T-helper 2 cell treated with Interferon-gamma antibody and Interleukin-4, amounts not matched to agents 100 ng/mL and 5 ng/mL, for 36 hours (primary cell): ENCODE measurements around the gene LPA. TPM values are rescaled to one million over a fixed set of nuclear protein-coding genes. Genes with fewer than 3 reads are reported as not detected.
"Not testable (repeated sequence)": the region's sequence is repeated elsewhere in the genome, so short reads cannot be mapped to it uniquely, and the experiment has no call there.

Source experiments
- intact Hi-C: fragments of 100-400 bp; cut with micrococcal nuclease; formaldehyde crosslinking; loops from one replicate; pipeline ENCODE4 v1.15.1; 2023
- total RNA-seq: library from RNA; stranded (reverse); gene quantifications from 2 replicates; pipeline ENCODE4 v1.2.3, GENCODE V29; 2022

Gene LPA
- not detected in 2 replicates for total RNA-seq

GRCh38 chr6:160664198-160664597 is at the start of gene LPA:
Gene LPA (minus strand): TSS chr6:160664275. CDS start chr6:160664214, 61 bp downstream.
- intact Hi-C loops, result not testable (repeated sequence)

- intact Hi-C loops, result not testable (repeated sequence)
These were observed 44.9 kb upstream of the LPA start for GRCh38 chr6:160708993-160709392.

GRCh38 chr6:160704688-160705087 is 40.6 kb upstream of the LPA start:
- intact Hi-C loops, result not testable (repeated sequence)

- intact Hi-C loops, result not testable (repeated sequence)
These were observed 38.0 kb upstream of the LPA start, which contains the start of gene PLG for GRCh38 chr6:160701918-160702680. Gene PLG (plus strand): TSS chr6:160702244. CDS start chr6:160702305, 61 bp downstream.

GRCh38 chr6:160697826-160698225 is 33.8 kb upstream of the LPA start:
- intact Hi-C loops, result no loop called here

- intact Hi-C loops, result not testable (repeated sequence)
These were observed 32.8 kb upstream of the LPA start for GRCh38 chr6:160696884-160697283.

GRCh38 chr6:160695622-160696021 is 31.5 kb upstream of the LPA start:
- intact Hi-C loops, result not testable (repeated sequence)

GRCh38 chr6:160695025-160695424 is 30.9 kb upstream of the LPA start:
- intact Hi-C loops, result not testable (repeated sequence)

- intact Hi-C loops, result no loop called here
These were observed 28.4 kb upstream of the LPA start for GRCh38 chr6:160692369-160692959.

GRCh38 chr6:160691617-160692016 is 27.5 kb upstream of the LPA start:
- intact Hi-C loops, result no loop called here

GRCh38 chr6:160690458-160690857 is 26.4 kb upstream of the LPA start:
- intact Hi-C loops, result no loop called here

- intact Hi-C loops, result no loop called here
These were observed 21.8 kb upstream of the LPA start for GRCh38 chr6:160685762-160686450.

- intact Hi-C loops, result not testable (repeated sequence)
These were observed 21.2 kb upstream of the LPA start for GRCh38 chr6:160685101-160685761.

GRCh38 chr6:160679402-160679769 is 15.3 kb upstream of the LPA start:
- intact Hi-C loops, result no loop called here

GRCh38 chr6:160678744-160679401 is 14.8 kb upstream of the LPA start:
- intact Hi-C loops, result no loop called here

GRCh38 chr6:160678230-160678629 is 14.2 kb upstream of the LPA start:
- intact Hi-C loops, result no loop called here

GRCh38 chr6:160676418-160676817 is 12.3 kb upstream of the LPA start:
- intact Hi-C loops, result not testable (repeated sequence)

- intact Hi-C loops, result loop anchor here (1.0 to 2.0 kb wide), 2 partner anchors 149 to 530 kb away; no protein-coding TSS in a partner anchor
These were observed 4.5 kb upstream of the LPA start for GRCh38 chr6:160668589-160668988.

GRCh38 chr6:160667639-160668481 is 3.8 kb upstream of the LPA start:
- intact Hi-C loops, result loop anchor here (1.0 to 2.0 kb wide), 2 partner anchors 149 to 529 kb away; no protein-coding TSS in a partner anchor

GRCh38 chr6:160662842-160663241 is 1.2 kb downstream of the LPA start:
- intact Hi-C loops, result no loop called here
